Astrocyte of the spinal cord (primary cell): ENCODE results near the gene PHF24.

ENCODE experiments used
- DNase-seq: peaks from one replicate; pipeline ENCODE4 v3.0.0; 2011; ENCODE audit warnings: low read depth, low spot score
- H3K4me3 ChIP-seq: 2 replicates; pipeline ENCODE4 v1.5.1; 2011; ENCODE audit warnings: low read depth, mild to moderate bottlenecking, low read length, moderate library complexity
- CTCF ChIP-seq: IDR thresholded peaks from 2 replicates; pipeline ENCODE4 v1.5.1; 2012; ENCODE audit warnings: low read depth, mild to moderate bottlenecking, low read length, inconsistent platforms
- in situ Hi-C: cut with HindIII; loops from 2 replicates; pipeline ENCODE4 v1.10.0; 2017; ENCODE audit warnings: low sequenced_read_pairs

The PHF24 gene

GRCh38 chr9:34996905-34997279, 38.8 kb downstream of the PHF24 start:
- DNase-seq: no peak
- in situ Hi-C loops: no loop called here
- H3K4me3 ChIP-seq: no peak overlapping the region
- TF ChIP-seq CTCF: no peak

GRCh38 chr9:34997379-34997781, 39.3 kb downstream of the PHF24 start:
- no peak for TF ChIP-seq CTCF
- no peak overlapping the region for H3K4me3 ChIP-seq
- in situ Hi-C loops: no loop called here
- no peak for DNase-seq

- TF ChIP-seq CTCF: no peak
- in situ Hi-C loops: no loop called here
- no peak overlapping the region for H3K4me3 ChIP-seq
- DNase-seq: no peak
These were observed 40.2 kb downstream of the PHF24 start for GRCh38 chr9:34998266-34998665.

- no peak for DNase-seq
- no peak for TF ChIP-seq CTCF
- H3K4me3 ChIP-seq: no peak overlapping the region
- in situ Hi-C loops: no loop called here
These were observed 41.5 kb downstream of the PHF24 start for GRCh38 chr9:34999576-34999975.

GRCh38 chr9:35000535-35001284, 42.6 kb downstream of the PHF24 start:
- no peak overlapping the region for H3K4me3 ChIP-seq
- DNase-seq: no peak
- TF ChIP-seq CTCF: no peak
- in situ Hi-C loops: no loop called here

GRCh38 chr9:35001285-35001677, 43.2 kb downstream of the PHF24 start:
- no peak overlapping the region for H3K4me3 ChIP-seq
- in situ Hi-C loops: no loop called here
- no peak for DNase-seq
- no peak for TF ChIP-seq CTCF
